ENCODE results near the gene EIF4A3.
A peak's percentile ranks its signal among the peaks of the same experiment; 100 is the strongest.

The EIF4A3 gene

GRCh38 chr17:80099291-80100034 lies 47.5 kb downstream of the EIF4A3 start:
- peak overlapping the region in 1 of 11 experiments; percentile 6; a peak in 1 of 22 replicates for H3K9ac ChIP-seq
- H3K9me3 ChIP-seq (replicated peaks in 1 of 11) = no peaks in the 10 kb centered on the region
- peaks cover 0 to 23% (median 0%) of the 10 kb centered on the region in 11 experiments; a peak in 5 of 22 replicates for H4K20me1 ChIP-seq
- peaks cover 24 to 43% (median 33%) of the 10 kb centered on the region in 10 experiments for H3K4me1 ChIP-seq
- no peak overlapping the region for H3K27ac ChIP-seq
- no peak overlapping the region for H3K4me3 ChIP-seq
- no peaks in the 10 kb centered on the region for H3K27me3 ChIP-seq
- peaks cover 0 to 14% (median 0%) of the 10 kb centered on the region in 11 experiments; a peak in 3 of 22 replicates for H3K36me3 ChIP-seq
- TF ChIP-seq Cebpa-rat (IDR thresholded peaks at IDR 0.05) = no peak
- peak overlapping the region in 10 of 11 experiments; percentile 89 to 99 (median 94); a peak in 14 of 22 replicates for H3K4me2 ChIP-seq

GRCh38 chr17:80097844-80098691 lies 48.9 kb downstream of the EIF4A3 start:
- Histone ChIP-seq H3K9ac (no peak overlapping the region), H3K4me3 (no peak overlapping the region), H3K27me3 (no peaks in the 10 kb centered on the region), H3K9me3 (replicated peaks in 1 of 11) (no peaks in the 10 kb centered on the region), H4K20me1 (peaks cover 0 to 9% (median 0%) of the 10 kb centered on the region in 11 experiments; a peak in 2 of 22 replicates), H3K36me3 (peaks cover 0 to under 1% (median 0%) of the 10 kb centered on the region in 11 experiments; a peak in 1 of 22 replicates), H3K27ac (no peak overlapping the region), H3K4me2 (no peak overlapping the region), H3K4me1 (peaks cover 25 to 45% (median 35%) of the 10 kb centered on the region in 10 experiments)
- no peak for TF ChIP-seq Cebpa-rat (IDR thresholded peaks at IDR 0.05)

- H3K4me3 ChIP-seq = no peak overlapping the region
- no peak for TF ChIP-seq Cebpa-rat (IDR thresholded peaks at IDR 0.05)
- H3K4me1 ChIP-seq = peaks cover 21 to 42% (median 35%) of the 10 kb centered on the region in 10 experiments
- H3K9ac ChIP-seq = 0 out of 22 replicates have a peak overlapping the region, but pooled peaks of 1 of the 11 experiments have one; percentile 24
- no peaks in the 10 kb centered on the region for H3K27me3 ChIP-seq
- H3K4me2 ChIP-seq = no peak overlapping the region
- no peaks in the 10 kb centered on the region for H3K9me3 ChIP-seq (replicated peaks in 1 of 11)
- H3K36me3 ChIP-seq = no peaks in the 10 kb centered on the region
- H4K20me1 ChIP-seq = peaks cover 0 to under 1% (median 0%) of the 10 kb centered on the region in 11 experiments; a peak in 1 of 22 replicates
- no peak overlapping the region for H3K27ac ChIP-seq
Measured at GRCh38 chr17:80097127-80097621, 49.8 kb downstream of the EIF4A3 start.

- peaks cover 18 to 48% (median 35%) of the 10 kb centered on the region in 10 experiments for H3K4me1 ChIP-seq
- no peaks in the 10 kb centered on the region for H3K36me3 ChIP-seq
- no peak overlapping the region for H3K27ac ChIP-seq
- no peaks in the 10 kb centered on the region for H3K9me3 ChIP-seq (replicated peaks in 1 of 11)
- H3K4me3 ChIP-seq = no peak overlapping the region
- H4K20me1 ChIP-seq = no peaks in the 10 kb centered on the region
- 0 out of 22 replicates have a peak overlapping the region, but pooled peaks of 2 of the 11 experiments have one; percentile 23 to 24 for H3K9ac ChIP-seq
- no peak overlapping the region for H3K4me2 ChIP-seq
- no peaks in the 10 kb centered on the region for H3K27me3 ChIP-seq
- no peak for TF ChIP-seq Cebpa-rat (IDR thresholded peaks at IDR 0.05)
Measured at GRCh38 chr17:80096561-80097021, 50.3 kb downstream of the EIF4A3 start.

- Histone ChIP-seq H3K27me3 (no peaks in the 10 kb centered on the region), H3K4me1 (peaks cover 17 to 53% (median 35%) of the 10 kb centered on the region in 10 experiments), H3K27ac (no peak overlapping the region)
Measured at GRCh38 chr17:80095844-80096475, 51.0 kb downstream of the EIF4A3 start.

GRCh38 chr17:80095038-80095843 lies 51.7 kb downstream of the EIF4A3 start:
- Histone ChIP-seq H3K9me3 (replicated peaks in 1 of 11) (no peaks in the 10 kb centered on the region), H3K4me2 (no peak overlapping the region; a peak in 1 of 22 replicates), H3K27me3 (no peaks in the 10 kb centered on the region), H3K9ac (no peak overlapping the region), H3K36me3 (no peaks in the 10 kb centered on the region), H3K4me1 (peaks cover 10 to 53% (median 28%) of the 10 kb centered on the region in 10 experiments), H3K27ac (no peak overlapping the region), H4K20me1 (no peaks in the 10 kb centered on the region), H3K4me3 (no peak overlapping the region)
- TF ChIP-seq Cebpa-rat (IDR thresholded peaks at IDR 0.05) = no peak

More at GRCh38 chr17:80095844-80096475, 51.0 kb downstream of the EIF4A3 start:
- Histone ChIP-seq H3K4me2 (no peak overlapping the region; a peak in 1 of 22 replicates), H4K20me1 (no peaks in the 10 kb centered on the region), H3K9ac (no peak overlapping the region), H3K4me3 (no peak overlapping the region), H3K36me3 (no peaks in the 10 kb centered on the region), H3K9me3 (replicated peaks in 1 of 11) (no peaks in the 10 kb centered on the region)
- TF ChIP-seq Cebpa-rat (IDR thresholded peaks at IDR 0.05) = no peak

GRCh38 chr17:80092959-80093358 lies 54.0 kb downstream of the EIF4A3 start:
- H3K27ac ChIP-seq = peak overlapping the region in 7 of 11 experiments; percentile 22 to 89 (median 76); a peak in 13 of 22 replicates
- H3K9me3 ChIP-seq (replicated peaks in 1 of 11) = no peaks in the 10 kb centered on the region
- peak overlapping the region in 5 of 11 experiments; percentile 28 to 72 (median 52); a peak in 8 of 22 replicates for H3K9ac ChIP-seq
- peak in 2 of 11 experiments; percentile 28 to 44; a peak in 1 of 22 replicates for TF ChIP-seq Cebpa-rat (IDR thresholded peaks at IDR 0.05)
- H4K20me1 ChIP-seq = no peaks in the 10 kb centered on the region
- peak overlapping the region in 7 of 11 experiments; percentile 26 to 85 (median 73); a peak in 15 of 22 replicates for H3K4me2 ChIP-seq
- no peaks in the 10 kb centered on the region for H3K36me3 ChIP-seq
- no peak overlapping the region for H3K4me3 ChIP-seq
- no peaks in the 10 kb centered on the region for H3K27me3 ChIP-seq
- H3K4me1 ChIP-seq = peaks cover 0 to 45% (median 20%) of the 10 kb centered on the region in 10 experiments; a peak in 13 of 20 replicates
